ENCODE measurements around the gene GGCX.

Gene GGCX

DNA sequence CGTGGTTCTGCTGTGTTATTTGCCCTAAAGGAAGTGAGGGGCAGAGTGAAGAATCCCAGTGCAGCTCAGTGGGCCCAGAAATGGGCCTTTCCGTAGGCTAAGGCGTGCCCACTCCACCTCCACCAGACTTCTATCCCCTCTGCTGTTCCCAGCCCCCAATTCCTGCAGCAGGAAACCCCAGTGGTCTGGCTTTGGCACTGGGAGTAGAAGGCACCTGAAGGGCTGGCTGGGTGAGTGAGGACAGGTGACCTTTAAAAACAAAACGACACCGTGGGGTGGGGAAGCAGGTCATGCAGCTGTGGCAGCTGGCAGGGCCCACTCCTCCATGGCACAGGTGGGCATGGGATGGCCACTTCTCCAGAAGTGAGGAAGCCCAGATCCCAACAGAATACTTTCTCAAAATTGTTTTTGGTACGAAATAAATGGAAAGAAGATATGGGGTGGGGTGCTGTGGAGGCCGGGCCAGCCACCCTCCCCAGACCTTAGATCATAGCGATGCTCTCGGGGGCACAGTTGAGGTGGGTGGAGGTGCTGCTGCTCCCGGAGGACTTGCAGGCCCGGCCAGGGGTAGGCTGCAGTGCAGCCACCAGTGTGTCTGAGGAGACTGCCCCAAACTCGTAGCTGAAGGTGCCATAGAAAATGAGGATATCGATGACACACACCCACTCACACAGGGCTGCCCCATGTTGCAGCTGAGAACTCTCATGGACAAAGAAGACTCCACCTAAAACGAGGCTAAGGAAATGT lies 37.5 kb upstream of the GGCX start:
- H3K36me3 Mint-ChIP-seq (ENCODE audit: low read depth), result no peaks in the 10 kb centered on the region
- H3K27me3 Mint-ChIP-seq (ENCODE audit: low read depth), result no peaks in the 10 kb centered on the region
- peak overlapping the region in 2 of 3 experiments; percentile 52 to 87 for H3K27ac Mint-ChIP-seq
- TF ChIP-seq, protein P1, sequence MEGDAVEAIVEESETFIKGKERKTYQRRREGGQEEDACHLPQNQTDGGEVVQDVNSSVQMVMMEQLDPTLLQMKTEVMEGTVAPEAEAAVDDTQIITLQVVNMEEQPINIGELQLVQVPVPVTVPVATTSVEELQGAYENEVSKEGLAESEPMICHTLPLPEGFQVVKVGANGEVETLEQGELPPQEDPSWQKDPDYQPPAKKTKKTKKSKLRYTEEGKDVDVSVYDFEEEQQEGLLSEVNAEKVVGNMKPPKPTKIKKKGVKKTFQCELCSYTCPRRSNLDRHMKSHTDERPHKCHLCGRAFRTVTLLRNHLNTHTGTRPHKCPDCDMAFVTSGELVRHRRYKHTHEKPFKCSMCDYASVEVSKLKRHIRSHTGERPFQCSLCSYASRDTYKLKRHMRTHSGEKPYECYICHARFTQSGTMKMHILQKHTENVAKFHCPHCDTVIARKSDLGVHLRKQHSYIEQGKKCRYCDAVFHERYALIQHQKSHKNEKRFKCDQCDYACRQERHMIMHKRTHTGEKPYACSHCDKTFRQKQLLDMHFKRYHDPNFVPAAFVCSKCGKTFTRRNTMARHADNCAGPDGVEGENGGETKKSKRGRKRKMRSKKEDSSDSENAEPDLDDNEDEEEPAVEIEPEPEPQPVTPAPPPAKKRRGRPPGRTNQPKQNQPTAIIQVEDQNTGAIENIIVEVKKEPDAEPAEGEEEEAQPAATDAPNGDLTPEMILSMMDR (IDR thresholded peaks at IDR 0.05; ENCODE audit: unreplicated experiment in 3 of 3), result no peak
- H3K9me3 Mint-ChIP-seq, result no peaks in the 10 kb centered on the region
- peaks cover 20% of the 10 kb centered on the region for H3K4me1 Mint-ChIP-seq
- peak overlapping the region; percentile 47 to 90 (median 89) for H3K4me3 Mint-ChIP-seq

DNA sequence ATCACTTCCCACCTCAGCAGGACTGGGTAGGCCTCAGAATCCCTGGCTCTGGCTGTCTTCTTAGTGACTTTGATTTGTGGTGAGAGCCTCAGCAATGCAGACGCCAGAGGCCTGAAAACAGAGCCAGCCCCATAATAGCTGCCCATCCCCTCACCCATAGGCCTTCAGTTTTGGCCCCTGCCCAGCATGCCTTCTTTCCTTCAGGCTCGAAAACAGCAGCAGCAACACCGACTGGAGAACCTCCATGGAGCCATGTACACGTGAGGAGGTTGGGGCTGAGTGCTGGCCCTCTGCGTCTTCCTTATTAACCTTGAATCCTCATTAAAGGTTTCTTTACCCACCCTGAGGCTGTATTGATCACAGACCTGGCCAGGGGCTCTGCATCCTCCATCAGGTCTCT lies 35.9 kb upstream of the GGCX start:
- no peaks in the 10 kb centered on the region for H3K9me3 Mint-ChIP-seq
- TF ChIP-seq, protein P1 (IDR thresholded peaks at IDR 0.05; ENCODE audit: unreplicated experiment in 3 of 3), result no peak
- H3K27me3 Mint-ChIP-seq (ENCODE audit: low read depth), result no peaks in the 10 kb centered on the region
- H3K27ac Mint-ChIP-seq, result peak overlapping the region in 1 of 3 experiments; percentile 60
- H3K36me3 Mint-ChIP-seq (ENCODE audit: low read depth), result no peaks in the 10 kb centered on the region
- H3K4me1 Mint-ChIP-seq, result peaks cover 14% of the 10 kb centered on the region
- peak overlapping the region; percentile 97 to 100 (median 98) for H3K4me3 Mint-ChIP-seq

DNA sequence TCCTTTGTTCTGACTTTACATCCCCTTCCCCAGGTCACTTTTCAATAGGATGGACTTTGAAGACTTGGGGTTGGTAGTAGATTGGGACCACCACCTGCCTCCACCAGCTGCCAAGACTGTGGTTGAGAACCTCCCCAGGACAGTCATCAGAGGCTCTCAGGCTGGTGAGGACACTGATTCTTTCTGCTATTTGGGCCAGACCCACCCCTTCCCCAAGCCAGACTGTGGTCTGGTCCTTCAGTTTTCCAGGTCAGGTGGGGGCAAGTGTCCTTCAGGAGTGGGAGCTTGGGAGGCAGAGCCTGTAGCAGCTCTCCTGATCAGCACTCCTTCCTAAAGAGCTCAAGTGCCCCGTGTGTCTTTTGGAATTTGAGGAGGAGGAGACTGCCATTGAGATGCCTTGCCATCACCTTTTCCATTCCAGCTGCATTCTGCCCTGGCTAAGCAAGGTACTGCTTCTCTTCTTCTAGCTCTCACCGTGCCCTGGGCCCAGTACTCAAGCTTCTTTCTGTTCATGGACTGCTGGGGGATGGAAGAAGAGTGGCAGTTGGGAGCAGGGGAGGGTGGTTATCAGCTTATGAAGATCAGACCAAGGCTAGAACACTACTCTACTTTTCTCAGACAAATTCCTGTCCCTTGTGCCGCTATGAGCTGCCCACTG lies 35.3 kb upstream of the GGCX start:
- Mint-ChIP-seq H3K36me3 (ENCODE audit: low read depth) (no peaks in the 10 kb centered on the region), H3K27me3 (ENCODE audit: low read depth) (no peaks in the 10 kb centered on the region), H3K27ac (peak overlapping the region in 1 of 3 experiments; percentile 96), H3K4me3 (peak overlapping the region; percentile 97 to 100 (median 98)), H3K4me1 (peaks cover 14% of the 10 kb centered on the region), H3K9me3 (no peaks in the 10 kb centered on the region)
- TF ChIP-seq, protein P1 (IDR thresholded peaks at IDR 0.05; ENCODE audit: unreplicated experiment in 3 of 3), result no peak

DNA sequence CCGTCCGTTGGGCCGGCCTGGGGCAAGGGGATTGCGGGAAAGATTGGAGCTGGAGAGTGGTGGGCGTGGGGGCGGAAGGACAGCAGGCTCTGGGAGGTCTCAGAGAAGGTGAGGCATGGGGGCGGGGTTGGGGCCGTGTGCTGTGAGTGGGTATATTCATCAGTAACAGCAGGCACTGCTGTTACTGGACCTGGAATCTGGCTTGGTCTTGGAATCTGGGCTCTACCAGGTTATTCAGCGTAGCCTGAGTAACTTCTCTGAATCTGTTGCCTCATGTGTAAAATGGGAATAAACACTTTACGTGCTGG lies 34.7 kb upstream of the GGCX start:
- Mint-ChIP-seq H3K36me3 (ENCODE audit: low read depth) (no peaks in the 10 kb centered on the region), H3K4me1 (peaks cover 14% of the 10 kb centered on the region), H3K4me3 (peak overlapping the region; percentile 97 to 100 (median 98)), H3K27ac (peak overlapping the region; percentile 86 to 96 (median 92)), H3K27me3 (ENCODE audit: low read depth) (no peaks in the 10 kb centered on the region), H3K9me3 (no peaks in the 10 kb centered on the region)
- TF ChIP-seq, protein P1 (IDR thresholded peaks at IDR 0.05; ENCODE audit: unreplicated experiment in 3 of 3), result no peak

DNA sequence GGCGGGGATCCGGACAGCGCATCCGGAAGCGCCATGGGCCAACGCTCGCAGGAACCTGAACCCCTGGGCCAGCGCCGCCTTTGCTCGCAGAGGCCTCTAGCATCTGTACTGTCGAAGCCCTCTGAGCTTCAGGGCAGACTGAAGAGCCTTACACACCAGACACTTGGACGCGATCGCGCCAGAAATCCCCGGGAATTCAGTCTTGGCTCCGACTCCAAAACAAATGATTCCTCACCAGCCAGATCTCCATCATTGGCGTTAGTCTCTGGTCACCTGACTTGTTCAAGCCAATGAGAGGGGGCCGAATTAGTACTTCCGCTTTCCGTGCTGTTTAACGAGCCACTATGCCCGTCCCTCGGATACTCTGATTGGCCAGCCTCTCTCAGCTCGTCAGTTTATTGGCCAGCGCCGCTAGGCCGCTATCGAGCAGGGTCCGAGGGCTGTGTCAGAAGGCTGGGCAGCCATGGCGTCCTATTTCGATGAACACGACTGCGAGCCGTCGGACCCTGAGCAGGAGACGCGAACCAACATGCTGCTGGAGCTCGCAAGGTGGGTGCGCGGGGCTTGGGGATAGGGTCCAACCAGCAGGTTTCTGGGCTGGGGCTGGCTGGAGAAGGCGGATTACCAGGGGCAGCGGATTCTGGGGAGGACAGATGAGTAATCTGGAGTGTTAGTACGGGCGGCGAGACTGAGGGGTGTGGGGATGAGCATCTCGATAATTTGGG lies 34.2 kb upstream of the GGCX start, which contains the start of gene RNF181:
Gene RNF181 (plus strand): TSS at position 445 of the 725 bp plus-strand sequence. CDS start 19 bp downstream, at position 464.
- H3K9me3 Mint-ChIP-seq, result no peaks in the 10 kb centered on the region
- no peaks in the 10 kb centered on the region for H3K27me3 Mint-ChIP-seq (ENCODE audit: low read depth)
- peaks cover 19% of the 10 kb centered on the region for H3K4me1 Mint-ChIP-seq
- H3K27ac Mint-ChIP-seq, result peak within 1 kb of the TSS; percentile 86 to 96 (median 92)
- peak within 1 kb of the TSS; percentile 97 to 100 (median 98) for H3K4me3 Mint-ChIP-seq
- TF ChIP-seq, protein P1 (IDR thresholded peaks at IDR 0.05; ENCODE audit: unreplicated experiment in 3 of 3), result no peak
- H3K36me3 Mint-ChIP-seq (ENCODE audit: low read depth), result no peaks in the 10 kb centered on the region

All from nephron (organoid).